Gastroesophageal sphincter (tissue), 3 donors: ENCODE data around the gene TTC39B.

ENCODE experiments used
- CTCF ChIP-seq, 4 experiments: fragments of 200-600 bp in 2 of 4; fragments of 450-650 bp in 2 of 4; sonication (generic) in 1 of 4; IDR thresholded peaks; one replicate each; pipeline ENCODE4 v1.5.1; 2017 to 2019; ENCODE audit warnings: antibody characterized with exemption in 4 of 4, mild to moderate bottlenecking in 2 of 4, moderate library complexity in 2 of 4
- EP300 ChIP-seq: sonication (generic); formaldehyde crosslinking; IDR thresholded peaks from one replicate; pipeline ENCODE4 v1.6.1; 2017; ENCODE audit warnings: antibody characterized with exemption, mild to moderate bottlenecking
- POLR2A ChIP-seq, 2 donors: fragments of 450-650 bp; IDR thresholded peaks; one replicate each; pipeline ENCODE4 v1.6.1; 2017; ENCODE audit warnings: antibody characterized with exemption in 2 of 2, mild to moderate bottlenecking in 2 of 2, moderate library complexity in 1 of 2
- POLR2AphosphoS5 ChIP-seq: sonication (generic); formaldehyde crosslinking; IDR thresholded peaks from one replicate; pipeline ENCODE4 v1.6.1; 2017; ENCODE audit warnings: antibody characterized with exemption

DNA sequence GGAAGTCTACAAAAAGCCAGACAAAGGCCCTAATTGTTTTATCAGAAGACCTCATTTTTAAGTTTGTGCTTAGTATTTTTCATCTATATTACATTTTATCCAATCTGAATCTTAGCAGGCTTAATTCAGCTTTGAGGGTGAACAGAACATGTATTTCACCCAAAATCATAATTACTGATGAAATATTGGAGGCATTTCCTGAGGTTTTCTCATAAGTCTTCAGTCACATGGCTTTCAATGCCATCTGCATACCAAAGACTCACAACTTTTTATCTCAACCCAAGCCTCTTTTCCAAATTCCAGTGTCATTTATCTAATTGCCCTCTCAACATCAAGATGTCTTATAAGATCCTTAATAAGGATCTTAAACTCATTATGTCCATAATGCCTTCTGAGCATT lies 150.8 kb downstream of the TTC39B start:
- TF ChIP-seq CTCF (IDR thresholded peaks at IDR 0.05) (no peak), POLR2AphosphoS5 (no peak), EP300 (no peak), POLR2A (IDR thresholded peaks at IDR 0.05) (no peak)
